Activated CD8-positive, alpha-beta memory T cell treated with anti-CD3 and anti-CD28 coated beads for 4 hours (primary cell): Measurements from ENCODE around the gene KRTCAP2.
A peak's percentile ranks its signal among the peaks of the same experiment; 100 is the strongest.
"Not testable (repeated sequence)": the region's sequence is repeated elsewhere in the genome, so short reads cannot be mapped to it uniquely, and the experiment has no call there.

Experiments used
- DNase-seq, 2 donors: peaks; one replicate each; pipeline ENCODE4 v3.0.0-alpha.2; 2020; ENCODE audit warnings: low read depth in 2 of 2

Gene KRTCAP2

GRCh38 chr1:155199792-155200191, 26.7 kb upstream of the KRTCAP2 start:
- no peak for DNase-seq

GRCh38 chr1:155198547-155198906, 25.4 kb upstream of the KRTCAP2 start:
- no peak for DNase-seq

- no peak for DNase-seq
Observed at GRCh38 chr1:155197901-155198546, 24.9 kb upstream of the KRTCAP2 start.

GRCh38 chr1:155196893-155197638, 24.0 kb upstream of the KRTCAP2 start:
- no peak for DNase-seq

GRCh38 chr1:155196103-155196892, 23.2 kb upstream of the KRTCAP2 start:
- DNase-seq, result no peak

- DNase-seq, result no peak
Observed at GRCh38 chr1:155195201-155196102, 22.3 kb upstream of the KRTCAP2 start.

GRCh38 chr1:155193991-155194240, 20.8 kb upstream of the KRTCAP2 start:
- DNase-seq, result not testable (repeated sequence)

GRCh38 chr1:155193275-155193990, 20.3 kb upstream of the KRTCAP2 start:
- peak; percentile 34 to 39 for DNase-seq

GRCh38 chr1:155192346-155193274, 19.5 kb upstream of the KRTCAP2 start:
- peak in 1 of 2 donors; percentile 5 for DNase-seq

GRCh38 chr1:155191904-155192303, 18.8 kb upstream of the KRTCAP2 start:
- no peak for DNase-seq

- not testable (repeated sequence) for DNase-seq
Observed at GRCh38 chr1:155189926-155190325, 16.8 kb upstream of the KRTCAP2 start.

GRCh38 chr1:155188268-155188667, 15.2 kb upstream of the KRTCAP2 start:
- DNase-seq, result no peak

- DNase-seq, result no peak
Observed at GRCh38 chr1:155187456-155187891, 14.4 kb upstream of the KRTCAP2 start.

- DNase-seq, result no peak
Observed at GRCh38 chr1:155186794-155187455, 13.8 kb upstream of the KRTCAP2 start.

GRCh38 chr1:155186067-155186793, 13.1 kb upstream of the KRTCAP2 start:
- no peak for DNase-seq

GRCh38 chr1:155185783-155186066, 12.6 kb upstream of the KRTCAP2 start:
- DNase-seq, result no peak

- DNase-seq, result no peak
Observed at GRCh38 chr1:155184835-155185782, 12.0 kb upstream of the KRTCAP2 start.

GRCh38 chr1:155184351-155184811, 11.3 kb upstream of the KRTCAP2 start:
- no peak for DNase-seq
